Measurements from ENCODE around the gene SYT8. TPM values are rescaled to one million over a fixed set of nuclear protein-coding genes. Genes with fewer than 3 reads are reported as not detected.

SYT8 gene
- total RNA-seq, 1 experiment from 2014 or later: 308 TPM

DNA sequence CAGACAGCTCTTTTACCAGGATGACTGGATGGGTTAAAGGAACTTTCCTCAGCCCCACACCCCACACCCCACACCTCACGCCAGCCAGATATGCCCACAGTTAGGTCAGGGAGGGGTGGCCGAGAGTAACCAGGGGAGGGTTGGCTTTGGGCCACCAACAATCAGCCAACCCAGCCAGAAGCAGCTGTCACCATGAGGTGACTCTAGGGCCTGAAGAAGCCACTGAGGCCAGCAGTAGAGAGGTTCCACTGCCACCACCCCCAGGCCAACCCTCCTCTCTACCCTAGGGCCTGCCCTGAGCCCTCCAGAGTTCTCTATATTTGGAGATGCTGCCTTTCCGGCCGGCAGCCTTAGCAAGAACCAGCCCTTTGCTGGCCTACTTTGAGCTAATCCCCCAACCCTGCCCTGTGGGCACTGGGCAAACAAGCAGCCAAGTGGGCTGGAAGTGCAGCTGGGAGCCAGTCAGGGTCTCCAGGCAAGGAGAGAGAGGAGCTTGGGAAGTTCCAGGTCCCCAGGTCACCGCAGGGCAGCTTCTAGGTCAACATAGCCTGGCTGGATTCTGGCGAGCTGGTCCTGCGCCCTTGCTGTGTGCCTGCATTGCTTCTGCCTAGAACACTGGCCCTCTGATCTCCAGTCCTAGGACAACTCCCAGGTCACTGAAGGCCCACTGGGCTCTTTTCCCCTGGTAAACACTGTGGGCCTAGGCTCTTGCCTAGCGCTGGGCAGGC lies 12.0 kb upstream of the SYT8 start:
- no peaks in the 10 kb centered on the region for H3K36me3 Mint-ChIP-seq (ENCODE audit: insufficient read depth, unreplicated experiment)
- no peak for DNase-seq (ENCODE audit: unreplicated experiment)
- TF ChIP-seq, protein P1, sequence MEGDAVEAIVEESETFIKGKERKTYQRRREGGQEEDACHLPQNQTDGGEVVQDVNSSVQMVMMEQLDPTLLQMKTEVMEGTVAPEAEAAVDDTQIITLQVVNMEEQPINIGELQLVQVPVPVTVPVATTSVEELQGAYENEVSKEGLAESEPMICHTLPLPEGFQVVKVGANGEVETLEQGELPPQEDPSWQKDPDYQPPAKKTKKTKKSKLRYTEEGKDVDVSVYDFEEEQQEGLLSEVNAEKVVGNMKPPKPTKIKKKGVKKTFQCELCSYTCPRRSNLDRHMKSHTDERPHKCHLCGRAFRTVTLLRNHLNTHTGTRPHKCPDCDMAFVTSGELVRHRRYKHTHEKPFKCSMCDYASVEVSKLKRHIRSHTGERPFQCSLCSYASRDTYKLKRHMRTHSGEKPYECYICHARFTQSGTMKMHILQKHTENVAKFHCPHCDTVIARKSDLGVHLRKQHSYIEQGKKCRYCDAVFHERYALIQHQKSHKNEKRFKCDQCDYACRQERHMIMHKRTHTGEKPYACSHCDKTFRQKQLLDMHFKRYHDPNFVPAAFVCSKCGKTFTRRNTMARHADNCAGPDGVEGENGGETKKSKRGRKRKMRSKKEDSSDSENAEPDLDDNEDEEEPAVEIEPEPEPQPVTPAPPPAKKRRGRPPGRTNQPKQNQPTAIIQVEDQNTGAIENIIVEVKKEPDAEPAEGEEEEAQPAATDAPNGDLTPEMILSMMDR (IDR thresholded peaks at IDR 0.05; ENCODE audit: unreplicated experiment): no peak
- CTCF ChIA-PET: interaction anchor here (0.7 to 1.6 kb wide), 3 partner anchors 10 to 53 kb away, joined by 3 to 8 read pairs (median 3); no protein-coding TSS in a partner anchor
- no peak overlapping the region for H3K4me3 Mint-ChIP-seq (ENCODE audit: unreplicated experiment)
- peaks cover 33% of the 10 kb centered on the region for H3K4me1 Mint-ChIP-seq (ENCODE audit: insufficient read depth, unreplicated experiment)
- no TSS peak for BruUV-seq (replicated peaks)
- intact Hi-C loops (cut with micrococcal nuclease): no loop called here
- POLR2A ChIA-PET: interaction anchor here (1.2 kb wide), 1 partner anchor 60 kb away, joined by 3 read pairs; no protein-coding TSS in a partner anchor
- peaks cover 13% of the 10 kb centered on the region for H3K9me3 Mint-ChIP-seq (ENCODE audit: unreplicated experiment)
- no peak overlapping the region for H3K27ac Mint-ChIP-seq (ENCODE audit: low read depth, unreplicated experiment)
- no peaks in the 10 kb centered on the region for H3K27me3 Mint-ChIP-seq (ENCODE audit: insufficient read depth, unreplicated experiment)

DNA sequence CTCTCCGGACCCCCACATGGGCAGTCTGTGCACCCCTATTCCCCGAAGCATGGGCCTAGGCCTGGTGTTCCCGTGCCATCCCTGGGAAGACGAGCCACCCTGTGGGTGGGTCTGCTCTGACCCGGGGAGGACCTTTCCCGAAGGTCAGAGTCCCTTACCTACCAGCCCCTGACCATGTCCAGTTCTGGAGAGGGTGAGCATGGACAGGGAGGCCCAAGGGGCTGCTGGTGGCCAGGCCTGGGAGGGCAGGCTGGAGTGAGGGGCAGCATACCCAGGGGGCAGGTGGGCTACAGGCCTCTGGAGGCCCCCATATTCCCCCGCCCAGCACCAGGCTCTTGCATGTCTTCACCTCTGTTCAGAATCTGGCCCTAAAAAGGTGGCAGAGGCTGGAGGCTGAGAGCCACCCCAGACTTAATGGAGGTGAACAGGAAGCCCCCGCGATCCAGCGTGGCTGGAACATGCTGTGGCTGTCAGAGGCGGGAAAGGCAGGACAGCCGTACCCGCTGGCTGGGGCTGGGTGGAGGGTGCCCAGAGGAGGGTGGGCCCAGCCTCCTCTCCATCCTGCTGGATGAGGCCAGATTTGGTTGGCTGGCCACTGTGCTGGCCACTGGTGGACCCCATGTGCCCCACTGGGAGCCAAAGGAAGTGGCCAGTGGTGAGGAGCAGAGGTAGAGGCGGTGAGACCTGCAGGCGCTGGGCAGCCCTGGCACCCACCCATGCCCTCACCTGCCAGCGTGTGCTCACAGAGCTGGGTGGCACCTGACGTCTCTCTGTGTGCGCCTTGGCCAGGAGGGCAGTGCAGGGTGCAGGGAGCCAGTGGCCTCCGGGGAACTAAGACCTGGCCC lies 11.2 kb upstream of the SYT8 start:
- no peak for DNase-seq (ENCODE audit: unreplicated experiment)
- Mint-ChIP-seq H3K9me3 (ENCODE audit: unreplicated experiment) (peaks cover 13% of the 10 kb centered on the region), H3K27me3 (ENCODE audit: insufficient read depth, unreplicated experiment) (no peaks in the 10 kb centered on the region), H3K27ac (ENCODE audit: low read depth, unreplicated experiment) (no peak overlapping the region), H3K36me3 (ENCODE audit: insufficient read depth, unreplicated experiment) (no peaks in the 10 kb centered on the region), H3K4me3 (ENCODE audit: unreplicated experiment) (no peak overlapping the region), H3K4me1 (ENCODE audit: insufficient read depth, unreplicated experiment) (peaks cover 41% of the 10 kb centered on the region)
- TF ChIP-seq, protein P1 (IDR thresholded peaks at IDR 0.05; ENCODE audit: unreplicated experiment): no peak
- ChIA-PET CTCF (interaction anchor here (0.7 to 1.7 kb wide), 4 partner anchors 10 to 52 kb away, joined by 3 to 12 read pairs (median 6); no protein-coding TSS in a partner anchor), POLR2A (interaction anchor here (1.2 kb wide), 1 partner anchor 61 kb away, joined by 3 read pairs; no protein-coding TSS in a partner anchor)
- intact Hi-C loops (cut with micrococcal nuclease): no loop called here
- BruUV-seq (replicated peaks): no TSS peak

DNA sequence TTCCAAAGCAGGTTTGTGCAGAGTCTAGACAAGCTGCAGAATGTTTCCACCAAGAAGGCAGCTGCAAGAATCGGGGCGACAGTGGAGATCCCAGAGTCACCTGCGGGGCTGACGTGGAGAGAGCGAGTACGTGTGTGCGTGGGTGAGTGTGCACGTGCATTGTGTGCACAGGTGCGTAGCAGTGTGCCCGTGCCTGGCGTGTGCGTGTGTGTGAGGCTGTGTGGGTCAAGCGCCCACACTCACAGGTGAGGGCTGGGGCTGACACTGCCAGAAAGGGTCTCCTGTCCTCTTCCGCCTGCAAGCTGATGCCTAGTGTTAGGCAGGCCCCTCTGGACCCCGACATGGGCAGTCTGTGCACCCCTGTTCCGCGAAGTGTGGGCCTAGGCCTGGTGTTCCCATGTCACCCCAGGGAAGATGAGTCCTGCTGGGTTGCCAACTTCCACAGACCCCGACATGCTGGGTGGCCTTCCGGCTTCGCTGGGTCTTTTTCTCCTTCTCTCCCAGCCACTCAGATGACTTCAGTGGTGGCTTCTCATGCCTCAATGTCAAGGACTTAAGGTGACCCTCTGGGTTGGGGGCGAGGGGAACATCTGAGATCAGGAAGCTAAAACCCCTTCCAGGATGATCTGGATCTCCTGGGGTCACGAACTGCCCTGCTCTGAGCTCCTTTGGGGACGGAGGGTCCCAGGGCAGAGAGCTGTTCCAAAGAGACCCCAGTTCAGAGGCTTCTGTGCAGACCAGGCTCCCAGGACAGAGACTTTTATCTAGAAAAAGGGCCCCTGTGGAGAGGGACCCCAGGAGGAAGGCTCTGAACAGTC lies 10.4 kb upstream of the SYT8 start:
- intact Hi-C loops (cut with micrococcal nuclease): loop anchor here (5.0 kb wide), 1 partner anchor 77 kb away; no protein-coding TSS in a partner anchor

More for the DNA sequence above, 10.4 kb upstream of the SYT8 start:
- Mint-ChIP-seq H3K4me3 (ENCODE audit: unreplicated experiment) (no peak overlapping the region), H3K27me3 (ENCODE audit: insufficient read depth, unreplicated experiment) (no peaks in the 10 kb centered on the region), H3K4me1 (ENCODE audit: insufficient read depth, unreplicated experiment) (peaks cover 50% of the 10 kb centered on the region), H3K36me3 (ENCODE audit: insufficient read depth, unreplicated experiment) (no peaks in the 10 kb centered on the region), H3K27ac (ENCODE audit: low read depth, unreplicated experiment) (no peak overlapping the region), H3K9me3 (ENCODE audit: unreplicated experiment) (peaks cover 13% of the 10 kb centered on the region)
- BruUV-seq (replicated peaks): no TSS peak
- ChIA-PET POLR2A (no interaction called here), CTCF (interaction anchor here (0.6 to 1.7 kb wide), 2 partner anchors 9 to 131 kb away, joined by 3 to 12 read pairs; no protein-coding TSS in a partner anchor)
- TF ChIP-seq, protein P1 (IDR thresholded peaks at IDR 0.05; ENCODE audit: unreplicated experiment): no peak
- no peak for DNase-seq (ENCODE audit: unreplicated experiment)

All from MCF 10A (cell line).